ENCODE results near the gene SUMO3.

Gene SUMO3

DNA sequence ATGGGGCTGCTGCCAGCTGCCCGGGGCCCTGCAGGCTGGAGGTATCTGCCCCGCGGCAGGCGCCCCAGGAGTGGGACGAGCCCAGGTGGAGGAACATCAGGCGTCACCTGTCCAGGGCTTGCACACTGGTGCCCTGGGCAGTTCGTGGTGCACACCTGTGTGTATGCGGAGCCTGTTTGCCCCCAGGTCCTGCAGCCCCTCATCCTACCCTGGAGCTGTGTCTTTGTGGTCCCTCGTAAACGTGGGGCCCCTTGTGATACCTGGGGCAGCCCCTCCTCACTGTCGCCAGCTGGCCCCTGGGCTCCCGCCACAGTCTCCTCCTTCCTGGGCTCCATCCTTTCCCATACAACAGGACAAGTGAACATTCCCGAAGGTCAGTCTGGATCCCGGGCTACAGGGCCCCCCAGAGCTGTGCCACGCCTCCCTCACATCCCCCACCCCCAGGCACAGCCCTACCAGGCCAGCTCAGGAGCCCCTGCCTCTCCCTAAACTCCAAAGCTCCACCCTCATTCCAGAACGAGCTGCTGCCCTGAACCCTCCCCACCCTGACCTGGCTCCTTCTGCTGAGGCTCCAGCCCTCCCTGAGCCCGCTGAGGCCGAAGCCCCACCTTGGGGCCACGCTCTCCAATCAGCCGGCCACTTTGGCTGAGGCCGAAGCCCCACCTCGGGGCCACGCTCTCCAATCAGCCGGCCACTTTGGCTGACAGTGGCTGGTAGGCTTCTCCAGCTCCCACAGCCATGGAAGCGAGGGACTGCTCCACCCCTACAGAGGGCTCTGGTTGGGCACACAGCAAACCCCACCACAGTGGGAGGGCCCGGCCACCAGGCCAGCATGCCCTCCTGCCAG, 58.9 kb downstream of the SUMO3 start:
- DNase-seq (ENCODE audit: low read depth): no peak

DNA sequence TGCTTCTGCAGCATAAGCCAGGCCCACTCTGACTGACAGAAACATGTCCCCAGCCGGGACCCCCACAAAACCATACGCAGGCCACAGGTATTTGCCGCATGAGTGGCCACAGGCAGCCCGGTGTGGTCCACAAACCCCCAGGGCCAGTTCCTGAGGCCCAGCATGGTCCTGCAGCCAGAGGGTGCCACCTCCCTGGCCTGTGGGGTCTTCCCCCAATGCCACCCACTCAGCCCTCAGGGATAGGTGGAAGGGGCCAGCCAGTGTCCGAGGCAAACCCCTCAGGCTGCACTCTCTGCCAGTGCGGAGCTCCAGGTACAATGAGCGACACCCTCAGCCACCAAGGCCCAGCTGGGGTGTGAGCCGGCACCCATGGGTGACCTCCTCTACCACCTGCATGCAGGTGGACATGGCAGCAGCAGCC, 59.7 kb downstream of the SUMO3 start:
- DNase-seq (ENCODE audit: low read depth): no peak

DNA sequence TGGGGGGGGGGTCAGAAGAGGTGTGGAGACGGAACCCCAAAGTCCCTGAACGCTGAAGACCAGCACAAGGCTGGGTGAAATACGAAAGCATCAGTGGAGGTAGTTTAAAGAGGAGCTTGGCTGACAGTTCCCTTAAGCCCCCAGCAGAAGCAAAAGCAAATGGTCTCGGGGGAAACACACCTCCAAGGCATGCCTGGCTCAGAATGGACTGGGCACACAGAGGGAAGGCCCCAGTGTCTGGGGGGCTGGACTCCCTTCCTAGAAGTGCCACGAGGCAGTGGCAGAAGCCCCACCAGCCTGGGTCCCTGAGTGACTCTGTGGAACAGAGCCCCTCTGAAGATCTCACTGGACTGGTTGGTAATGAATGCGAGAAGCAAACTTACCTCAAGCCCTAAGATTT, 60.1 kb downstream of the SUMO3 start:
- no peak for DNase-seq (ENCODE audit: low read depth)

DNA sequence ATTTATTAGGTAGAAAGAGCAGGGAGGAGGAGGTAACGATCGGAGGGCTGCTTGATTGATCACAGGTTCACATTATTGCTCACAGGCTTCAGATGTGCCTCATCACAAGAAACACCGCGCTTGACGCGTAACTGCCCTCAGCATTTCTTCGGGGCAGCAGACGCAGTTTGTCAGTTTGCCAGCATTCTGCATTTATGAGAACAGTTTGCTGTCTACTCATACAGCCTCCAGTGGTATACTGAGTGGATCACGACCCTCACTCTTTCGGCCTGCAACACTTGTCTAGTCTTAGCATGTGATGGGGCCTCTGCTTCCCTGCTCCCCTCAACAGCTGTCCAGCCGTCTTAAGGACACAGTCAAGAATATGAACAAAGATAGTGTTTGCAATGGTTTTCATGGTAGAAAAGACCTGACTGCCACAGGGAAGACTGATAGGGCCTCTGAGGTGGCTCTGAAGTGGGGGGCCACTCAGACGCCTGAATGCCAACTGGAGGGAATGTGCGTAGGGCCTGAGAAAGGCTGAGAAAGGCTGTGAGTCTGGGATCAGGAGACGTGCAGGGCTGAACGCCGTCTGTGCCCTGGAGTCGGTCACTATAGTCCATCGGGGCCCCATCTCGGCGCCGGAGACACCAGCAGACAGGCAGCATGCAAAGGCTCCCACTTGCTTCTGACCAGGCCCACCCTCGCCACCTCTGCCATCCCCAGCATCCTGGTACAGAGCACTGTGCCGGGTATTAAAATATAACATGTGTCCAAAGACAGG, 61.3 kb downstream of the SUMO3 start:
- no peak for DNase-seq (ENCODE audit: low read depth)
